Myocyte (in vitro differentiated cells): Measurements from ENCODE around the gene CDK5R2. TPM values are rescaled to one million over a fixed set of nuclear protein-coding genes. Genes with fewer than 3 reads are reported as not detected.

ENCODE experiments used
- DNase-seq: peaks from one replicate; pipeline ENCODE4 v3.0.0-alpha.2; 2012; ENCODE audit warnings: low read depth
- microRNA counts: library from miRNA; unstranded; fragments of <30 nt; microRNA quantifications from one replicate; lab custom pipeline; 2016
- microRNA-seq: library from miRNA; unstranded; fragments of <30 nt; microRNA quantifications from one replicate; pipeline ENCODE4, GENCODE V29; 2016
- total RNA-seq: library from RNA; depleted of rRNA; stranded (reverse); fragments of >200 nt; gene quantifications from 2 replicates; pipeline ENCODE4 v1.2.3, GENCODE V29; 2014

CDK5R2 gene
- total RNA-seq, 1 donor from 2014 or later: 0.45 TPM

- DNase-seq: no peak
These were observed 42.3 kb downstream of the CDK5R2 start for GRCh38 chr2:219001577-219002394.

GRCh38 chr2:219002395-219003266 lies 43.2 kb downstream of the CDK5R2 start:
- DNase-seq: no peak

DNA sequence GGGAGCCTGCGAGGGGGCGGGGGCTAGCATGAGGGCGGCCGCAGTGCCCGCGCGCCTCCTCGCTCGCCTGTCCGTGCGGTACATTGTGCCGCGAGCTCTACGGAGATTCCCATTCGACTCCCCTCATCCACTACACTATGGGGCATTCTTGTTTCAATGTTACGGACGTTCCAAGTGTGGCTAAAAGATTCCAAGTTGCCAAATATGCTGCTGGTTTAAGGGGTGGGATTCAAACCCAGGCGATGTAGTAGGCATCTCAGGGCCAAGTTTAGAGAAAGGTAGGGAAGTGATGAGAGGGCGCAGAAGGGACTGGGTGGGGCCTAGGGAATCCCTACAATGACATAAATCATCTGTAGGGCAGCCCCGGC lies 43.8 kb downstream of the CDK5R2 start:
- no peak for DNase-seq

DNA sequence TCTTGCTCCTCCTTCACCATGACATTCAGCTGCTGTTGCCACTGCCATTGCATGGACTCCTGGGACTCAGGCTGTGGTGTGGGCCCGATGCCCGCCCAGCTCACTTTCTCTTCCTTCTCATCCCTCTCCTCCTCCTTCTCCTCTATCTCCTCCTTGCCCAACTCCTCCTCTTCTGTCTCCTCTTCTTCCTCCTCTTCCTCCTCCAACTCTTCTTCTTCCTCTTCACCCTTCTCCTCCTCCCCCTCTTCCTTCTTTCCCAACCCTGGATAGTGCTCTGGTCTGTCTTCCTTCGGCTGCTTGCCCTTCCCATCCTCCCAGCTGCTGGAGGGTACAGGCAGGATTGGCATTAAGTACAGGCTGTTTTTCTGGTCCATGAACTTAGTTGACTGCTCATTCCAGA lies 44.5 kb downstream of the CDK5R2 start:
- DNase-seq: no peak

- no peak for DNase-seq
These were observed 49.8 kb downstream of the CDK5R2 start for GRCh38 chr2:219009294-219009693.

- DNase-seq: no peak
These were observed 50.8 kb downstream of the CDK5R2 start for GRCh38 chr2:219010162-219010756.

DNA sequence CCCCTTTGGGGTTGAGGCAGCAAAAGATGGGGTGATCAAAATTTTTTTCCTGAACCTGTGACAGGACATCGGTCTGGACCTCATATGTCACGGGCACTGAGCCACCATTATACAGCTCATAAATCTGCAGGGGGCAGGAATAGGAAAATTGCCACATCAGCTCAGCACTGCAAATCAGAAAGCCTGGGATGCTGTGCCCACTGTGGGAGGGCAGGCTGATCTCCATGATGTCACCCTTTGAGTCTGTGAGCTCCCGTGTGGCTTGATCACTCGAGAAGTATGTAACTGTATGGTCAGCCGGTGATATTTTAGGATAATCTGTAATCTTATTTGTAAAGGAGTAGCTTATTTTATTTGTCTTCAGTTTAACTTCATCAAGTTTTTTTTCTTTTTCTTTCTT lies 51.4 kb downstream of the CDK5R2 start:
- DNase-seq: peak; percentile 18

MicroRNAs within 50 kb of the gene (microRNA counts, 767-probe panel; counts per million panel counts)
- not detected for microRNA hsa-miR-375 (lab: Ali Mortazavi, UCI)

Small RNA genes within 50 kb of the gene (microRNA-seq; reads per million reads assigned to microRNA genes)
- gene MIR375: 9.2 reads per million, percentile 30 among the genes with 10 or more reads in this experiment

Other genes starting within 250 kb of the CDK5R2 start
- gene TTLL4, start 248.8 kb upstream of the CDK5R2 start, total RNA-seq: 11.9 and 13.0 TPM in 2 replicates
- gene CYP27A1, start 177.5 kb upstream of the CDK5R2 start, total RNA-seq: 16.5 and 18.0 TPM in 2 replicates
- 49.9 and 65.9 TPM in 2 replicates for gene PRKAG3, start 127.9 kb upstream of the CDK5R2 start, total RNA-seq
- 0.31 and 0.37 TPM in 2 replicates for gene WNT6, start 99.9 kb upstream of the CDK5R2 start, total RNA-seq
- gene WNT10A, start 78.8 kb upstream of the CDK5R2 start, total RNA-seq: 18.8 and 63.4 TPM in 2 replicates
- not detected in 2 replicates for gene FEV, start 25.5 kb downstream of the CDK5R2 start, total RNA-seq
- not detected in 2 replicates for gene CRYBA2, start 33.8 kb downstream of the CDK5R2 start, total RNA-seq
- 0.05 TPM in 1 of 2 replicates, not detected in the other for gene CFAP65, start 81.8 kb downstream of the CDK5R2 start, total RNA-seq
- gene IHH, start 101.3 kb downstream of the CDK5R2 start, total RNA-seq: not detected in 2 replicates
- gene NHEJ1, start 201.1 kb downstream of the CDK5R2 start, total RNA-seq: 13.6 and 14.3 TPM in 2 replicates
- 0.26 TPM in 1 of 2 replicates, not detected in the other for gene SLC23A3, start 210.4 kb downstream of the CDK5R2 start, total RNA-seq
- gene CNPPD1, start 217.3 kb downstream of the CDK5R2 start, total RNA-seq: 28.9 and 35.2 TPM in 2 replicates
- 68.9 and 76.6 TPM in 2 replicates for gene RETREG2, start 218.6 kb downstream of the CDK5R2 start, total RNA-seq
- 43.0 and 50.1 TPM in 2 replicates for gene ZFAND2B, start 247.1 kb downstream of the CDK5R2 start, total RNA-seq